Measurements from ENCODE around the gene NKX2-1.
A peak's percentile ranks its signal among the peaks of the same experiment; 100 is the strongest.

NKX2-1 gene

GRCh38 chr14:36517242-36518030, 2.6 kb downstream of the NKX2-1 start:
- DNase-seq = peak; percentile 49

GRCh38 chr14:36516719-36517241, 3.3 kb downstream of the NKX2-1 start:
- DNase-seq = peak; percentile 71

DNA sequence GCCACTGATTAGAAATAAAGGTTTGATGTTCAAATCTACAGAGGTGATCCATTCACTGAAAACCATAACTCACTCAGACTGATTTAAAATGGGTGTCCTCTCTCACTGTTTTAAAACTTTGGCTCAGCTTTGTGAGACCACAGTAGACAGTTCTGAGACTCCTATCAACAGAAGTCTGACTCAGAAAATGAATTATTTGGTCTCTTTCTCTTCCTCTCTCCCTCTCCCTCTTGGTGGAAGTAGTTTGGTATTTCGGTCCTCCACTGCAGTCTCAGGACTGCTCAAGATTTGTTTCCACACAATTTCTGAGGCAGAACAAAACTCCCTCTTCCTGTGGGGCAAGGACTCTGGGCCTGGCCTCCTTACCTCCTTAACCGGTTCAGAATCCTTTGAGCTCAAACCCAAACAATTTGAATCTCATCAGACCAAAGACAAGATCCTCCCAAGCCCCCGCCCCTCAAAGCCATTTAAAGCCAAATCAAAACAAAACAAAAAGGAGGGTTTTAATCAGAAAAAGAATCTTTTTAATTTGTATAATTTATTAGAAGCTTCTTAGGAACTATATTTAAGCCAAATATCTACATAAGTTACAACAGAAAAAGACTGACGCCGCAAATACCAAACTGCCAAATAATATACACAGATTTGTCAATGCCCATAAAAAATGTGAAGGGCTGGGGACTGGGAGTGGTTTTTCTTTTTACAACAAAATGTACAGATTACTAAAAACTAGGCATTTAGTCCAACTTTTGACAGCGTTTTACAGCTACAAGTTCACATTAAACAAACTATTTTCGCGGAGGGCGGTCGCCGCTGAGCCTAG, 3.9 kb downstream of the NKX2-1 start:
- DNase-seq = peak; percentile 71

DNA sequence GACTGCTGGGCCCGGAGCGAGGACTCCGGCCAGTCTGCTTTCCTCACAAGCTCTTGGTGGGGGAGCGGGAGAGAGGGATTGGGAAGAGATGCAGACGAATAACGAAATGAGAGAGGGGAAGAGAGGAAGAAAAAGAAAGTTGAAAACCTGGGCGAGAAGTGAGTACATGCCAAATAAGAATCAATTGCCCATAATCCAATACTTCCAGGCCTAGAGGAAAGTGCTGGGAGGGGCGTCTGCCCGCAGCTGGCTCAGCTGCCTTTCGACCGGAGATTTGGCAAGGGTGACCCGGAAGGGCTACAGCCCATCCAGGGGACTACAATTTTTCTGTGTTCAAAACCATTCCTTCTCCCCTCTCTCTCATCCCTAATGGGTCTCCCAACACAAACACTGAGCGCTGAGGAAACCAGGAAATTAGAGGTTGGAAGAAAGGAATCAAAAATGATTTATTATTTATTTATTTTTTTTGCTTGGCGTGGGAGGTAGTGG, 4.9 kb downstream of the NKX2-1 start:
- DNase-seq = peak; percentile 86

DNA sequence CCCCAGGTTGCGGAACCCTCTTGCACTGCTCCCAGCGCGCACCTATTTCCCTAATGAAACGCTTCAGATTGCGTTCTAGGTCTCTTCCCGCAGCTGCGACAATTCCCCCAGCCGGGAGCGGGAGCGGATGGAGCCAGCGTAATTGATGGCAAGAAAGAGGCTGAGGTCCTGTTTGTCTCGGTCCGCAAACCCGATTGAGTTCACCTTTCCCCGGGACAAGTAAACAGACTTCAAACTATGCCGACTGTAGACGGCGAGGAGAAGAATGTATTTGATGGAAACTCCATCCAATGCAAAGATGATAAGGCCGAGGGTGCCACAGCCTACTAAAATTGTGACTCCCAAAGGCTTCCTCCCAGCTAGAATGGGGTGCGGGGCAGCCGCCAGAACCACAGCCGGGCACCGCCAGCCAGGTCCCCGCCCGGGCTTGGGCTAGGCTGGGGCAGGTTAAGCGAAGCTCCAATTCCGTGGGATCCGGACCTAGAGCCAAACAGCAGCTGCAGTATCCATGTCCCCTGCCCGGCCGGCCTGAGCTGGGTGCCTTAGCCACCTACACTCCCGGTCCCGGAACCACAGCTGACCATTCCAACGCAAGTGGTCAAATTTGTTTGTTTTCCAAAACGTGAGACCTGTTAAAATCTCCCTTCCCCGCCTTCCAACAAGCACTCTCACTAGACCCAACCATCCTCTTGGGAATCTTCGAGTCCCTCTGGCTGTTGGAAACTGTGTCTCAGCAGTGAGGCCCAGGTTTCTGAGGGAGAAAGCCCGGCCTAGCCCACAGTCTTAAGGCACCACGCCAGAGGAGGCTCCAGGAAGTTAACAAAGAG, 5.5 kb downstream of the NKX2-1 start:
- peak; percentile 87 for DNase-seq

DNA sequence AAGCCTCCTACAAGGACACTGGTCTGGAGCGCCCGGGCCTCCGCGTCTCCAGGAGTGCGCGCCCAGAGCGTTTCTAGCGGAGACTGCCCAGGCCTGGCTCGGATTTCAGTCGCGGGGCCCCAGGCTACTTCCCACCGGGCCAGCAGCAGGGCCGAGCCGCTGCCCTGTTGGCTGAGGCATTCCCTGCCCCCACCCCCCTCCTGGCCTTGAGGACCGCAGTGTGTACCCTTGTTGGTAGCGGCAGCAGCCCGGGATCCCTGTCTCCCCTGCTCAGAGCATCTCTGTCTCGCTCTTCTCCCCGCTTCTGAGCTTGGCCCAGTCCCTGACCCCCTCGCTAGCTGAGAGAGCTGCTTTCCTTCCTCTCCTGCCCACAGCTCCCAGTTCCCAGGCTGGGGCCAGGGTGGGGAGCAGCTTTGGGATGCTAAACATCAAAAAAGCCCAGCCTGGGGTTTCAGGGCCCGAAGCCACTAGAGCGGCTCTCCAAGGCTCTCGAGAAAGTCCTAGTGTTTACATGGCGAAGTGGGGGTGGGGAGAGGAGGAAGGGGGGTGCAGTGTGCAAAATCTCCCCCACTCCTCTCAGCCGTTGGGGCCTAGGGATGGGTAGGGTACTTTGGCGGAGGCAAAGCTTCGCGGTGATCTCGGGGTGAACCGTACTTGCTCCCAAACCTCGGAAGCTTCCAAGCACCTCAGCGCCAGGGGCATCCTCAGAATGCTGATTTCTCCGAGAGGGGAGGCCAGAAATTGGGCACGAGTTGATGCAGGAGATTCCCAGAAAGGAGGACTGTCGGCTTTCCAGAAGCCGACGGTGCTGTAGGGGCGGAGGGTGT, 6.4 kb downstream of the NKX2-1 start:
- peak; percentile 92 for DNase-seq

DNA sequence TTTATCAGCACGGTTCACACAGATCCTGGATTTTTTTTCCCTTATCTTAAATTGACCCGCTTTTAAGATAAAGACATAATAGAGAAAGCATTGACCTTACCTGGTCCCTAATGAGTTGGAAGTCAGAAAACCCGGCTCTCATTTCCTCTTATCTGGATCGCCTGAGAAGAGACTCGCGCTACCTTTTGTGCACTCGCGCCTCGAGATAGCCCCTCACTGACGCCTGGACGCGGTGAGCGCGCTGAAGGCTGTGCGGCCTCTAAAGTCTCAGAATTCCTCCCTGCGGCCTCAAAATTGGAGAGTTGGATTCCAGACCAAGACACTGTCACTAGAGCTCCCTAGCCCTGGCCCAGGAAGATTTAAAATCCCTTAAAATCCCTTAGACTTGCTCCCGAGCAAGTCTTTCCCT, 7.0 kb downstream of the NKX2-1 start:
- peak; percentile 78 for DNase-seq

GRCh38 chr14:36512585-36513003, 7.4 kb downstream of the NKX2-1 start:
- peak; percentile 78 for DNase-seq

GRCh38 chr14:36511981-36512584, 7.9 kb downstream of the NKX2-1 start:
- peak; percentile 62 for DNase-seq

DNA sequence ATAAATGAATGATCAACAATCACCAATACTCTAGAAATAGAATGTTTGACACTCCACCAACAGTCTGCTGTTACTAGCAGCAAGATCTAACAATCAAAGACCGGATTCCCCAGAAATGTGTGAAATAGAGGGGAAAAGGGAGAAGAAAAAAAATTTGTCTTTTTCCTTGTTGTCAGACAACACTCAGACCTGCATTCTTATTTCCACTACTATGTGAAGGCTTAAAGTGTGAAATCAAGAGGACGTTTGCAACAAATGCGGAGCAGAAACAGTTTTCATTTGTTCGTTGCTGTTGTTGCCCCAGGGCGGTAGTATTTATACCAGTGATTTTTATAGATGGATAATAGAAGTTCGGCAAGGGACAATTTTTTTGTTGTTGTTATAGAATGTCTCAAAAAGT, 9.2 kb downstream of the NKX2-1 start:
- no peak for DNase-seq

DNA sequence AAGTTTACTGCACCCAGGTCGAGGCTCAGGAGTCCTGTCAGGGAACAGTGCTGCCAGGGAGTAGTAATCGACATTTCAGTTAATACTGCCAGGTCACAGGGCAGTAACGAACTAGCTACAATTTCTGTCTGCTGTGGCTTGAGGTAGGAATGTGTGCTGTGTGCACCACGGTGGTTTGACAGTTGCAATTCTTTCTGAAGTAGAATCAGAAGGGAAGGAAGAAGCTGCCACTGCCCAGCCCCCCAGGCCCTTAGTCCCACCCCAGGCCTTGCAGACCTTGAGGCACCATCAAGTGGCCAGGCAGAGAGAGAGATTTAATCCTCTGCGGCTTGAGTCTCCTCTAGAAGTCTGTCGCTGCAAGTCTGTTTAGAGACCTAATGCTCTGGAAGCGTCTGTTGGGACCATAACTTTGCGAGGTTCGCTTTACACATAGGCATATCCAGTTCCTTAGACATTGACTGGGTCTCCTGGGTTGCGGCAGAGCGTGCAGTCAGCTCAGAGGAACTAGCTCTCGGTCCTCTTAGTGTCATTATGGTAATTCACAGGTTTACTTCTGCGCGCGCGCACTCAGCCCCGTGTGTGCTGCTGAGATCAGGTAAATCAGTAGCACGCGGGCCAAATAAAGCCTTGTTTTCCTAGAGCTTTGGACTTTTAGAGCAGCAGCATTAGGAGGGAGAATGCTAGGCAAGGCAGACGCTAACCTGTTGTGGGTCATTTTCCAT, 9.8 kb downstream of the NKX2-1 start:
- DNase-seq = peak; percentile 88

DNA sequence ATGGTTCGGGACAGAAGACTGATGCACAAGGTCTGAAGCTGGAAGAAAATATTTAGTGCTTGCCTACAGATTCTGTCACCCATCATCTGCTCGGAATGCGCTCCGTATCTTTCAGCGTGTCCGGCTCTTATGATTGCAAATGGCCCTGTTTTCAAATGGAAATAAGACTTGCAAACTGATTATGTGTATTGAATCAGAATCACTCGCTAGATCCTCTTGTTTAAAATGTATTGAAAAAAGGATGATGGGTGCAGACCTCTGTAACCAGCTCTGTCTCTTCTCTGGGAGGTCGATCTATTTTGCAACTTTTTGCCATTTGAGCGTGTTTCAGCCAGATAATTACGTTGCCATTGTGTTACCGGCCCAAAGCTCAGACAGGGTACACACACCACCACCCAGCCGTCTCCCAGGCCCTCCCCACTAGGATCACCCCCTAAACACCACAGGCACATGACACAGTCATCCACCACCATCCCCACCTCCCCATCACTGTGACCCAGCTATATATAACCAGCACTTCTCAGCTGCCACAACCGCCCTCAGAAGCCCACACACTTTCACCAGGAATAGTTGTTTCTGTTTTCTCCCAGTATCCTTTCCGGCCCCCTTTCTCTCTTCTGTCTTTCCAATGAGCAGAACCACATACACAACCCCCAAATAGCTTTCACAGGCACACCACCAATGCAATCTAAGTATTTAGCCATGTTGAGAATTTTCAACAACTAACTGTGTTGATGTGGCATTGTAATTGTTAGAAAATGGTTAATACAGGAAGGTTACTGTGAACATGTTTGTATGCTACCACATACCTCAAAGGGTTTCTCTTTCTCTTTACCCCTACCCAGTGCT, 10.7 kb downstream of the NKX2-1 start:
- DNase-seq = peak; percentile 50

DNA sequence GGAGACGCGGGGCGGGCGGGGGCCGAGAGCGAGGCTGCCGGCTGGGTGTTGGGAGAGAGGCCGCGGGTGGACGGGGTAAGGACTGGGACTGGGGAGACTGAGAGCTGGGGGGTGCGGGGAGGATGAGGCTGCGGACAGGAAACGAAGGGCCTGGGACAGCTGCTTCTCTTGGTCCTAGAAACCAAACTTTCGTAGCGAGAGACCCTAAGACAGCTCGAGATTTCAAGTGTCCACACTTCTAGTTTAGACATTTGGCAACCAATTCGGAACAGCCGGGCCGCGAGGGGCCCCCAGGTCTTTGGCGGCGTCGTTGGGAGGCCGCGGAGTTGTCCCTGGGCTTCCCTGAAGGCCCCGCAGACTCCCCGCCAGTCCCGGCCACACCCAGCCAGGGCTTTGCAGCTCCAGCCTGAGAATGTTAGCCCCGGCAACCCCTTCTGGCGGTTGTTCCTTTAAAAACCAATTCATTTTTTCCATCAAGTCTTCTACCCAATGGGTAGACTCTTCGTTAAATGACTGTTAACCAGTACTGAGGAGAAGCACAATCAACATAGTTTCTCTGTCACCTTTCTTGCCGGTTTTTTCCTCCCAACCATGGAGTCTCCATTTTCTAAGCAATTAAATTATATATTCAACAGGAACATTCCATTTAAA, 11.5 kb downstream of the NKX2-1 start:
- DNase-seq = peak; percentile 57

- peak; percentile 68 for DNase-seq
These were observed 12.1 kb downstream of the NKX2-1 start for GRCh38 chr14:36507847-36508417.

DNA sequence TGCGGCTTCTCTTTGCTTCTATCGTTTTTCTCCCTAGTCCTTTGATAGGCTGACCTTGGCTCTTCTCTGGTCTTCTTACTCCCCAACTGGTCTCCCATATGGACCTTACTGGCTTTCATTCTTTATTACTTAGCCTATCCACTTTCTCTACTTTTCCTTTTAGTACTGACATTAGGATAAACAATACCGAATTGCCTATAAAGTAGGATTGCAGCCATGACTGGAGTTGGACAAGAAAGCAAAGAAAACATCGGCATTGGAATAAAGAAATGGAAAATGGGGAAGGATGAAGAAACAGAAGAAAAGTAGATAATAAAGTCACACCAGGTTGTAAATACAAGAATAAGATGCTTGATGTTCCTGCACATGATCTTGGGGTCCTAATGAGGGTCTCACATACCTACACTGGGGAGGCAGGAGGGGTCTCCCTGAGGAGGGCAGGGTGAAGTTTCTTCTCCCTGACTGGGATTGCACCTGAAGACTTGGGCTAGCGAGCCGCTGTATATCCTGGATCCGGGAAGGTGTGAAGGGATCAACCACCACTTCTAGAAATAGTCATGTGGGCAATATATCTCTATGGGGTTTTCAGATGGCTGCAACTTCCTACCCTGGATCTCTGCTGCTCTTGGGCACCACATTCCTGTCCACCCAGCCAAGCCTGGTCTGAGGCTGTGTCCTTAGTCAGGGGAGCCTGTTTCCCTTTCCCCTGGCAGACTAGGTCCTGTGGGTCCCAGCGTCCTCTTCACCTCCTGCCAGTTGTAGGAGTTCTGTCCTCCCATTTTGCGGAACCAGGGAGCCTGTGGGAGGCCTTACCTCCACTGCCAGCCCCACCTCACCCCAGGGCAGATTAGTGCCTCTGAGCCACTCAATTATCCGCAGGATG, 13.1 kb downstream of the NKX2-1 start:
- no peak for DNase-seq

- DNase-seq = peak; percentile 55
These were observed 13.9 kb downstream of the NKX2-1 start for GRCh38 chr14:36505892-36506731.

All from NCI-H510A treated with DMSO at 0.1 percent for 48 hours (cell line).